Cardiac muscle cell (in vitro differentiated cells and primary cell): Measurements from ENCODE around the gene CACNA2D1. TPM values are rescaled to one million over a fixed set of nuclear protein-coding genes. Genes with fewer than 3 reads are reported as not detected.

Experiments used
- DNase-seq, 2 donors: peaks; one replicate each; pipeline versions ENCODE4 v3.0.0 to v3.0.0-alpha.2; 2010 to 2017; ENCODE audit warnings: low read depth in 1 of 2, low spot score in 1 of 2
- H3K27ac ChIP-seq: fragments of 200-600 bp; sonication (generic); 2 replicates; pipeline ENCODE4 v1.5.1; 2016
- H3K27me3 ChIP-seq: fragments of 200-600 bp; sonication (generic); 2 replicates; pipeline ENCODE4 v1.6.0; 2016; ENCODE audit warnings: control low read depth
- H3K36me3 ChIP-seq: fragments of 200-600 bp; sonication (generic); 2 replicates; pipeline ENCODE4 v1.5.1; 2016; ENCODE audit warnings: control low read depth
- H3K4me1 ChIP-seq: fragments of 200-600 bp; sonication (generic); 2 replicates; pipeline ENCODE4 v1.8.1; 2017; ENCODE audit warnings: low read depth, mild to moderate bottlenecking, mixed run types
- H3K4me3 ChIP-seq: fragments of 200-600 bp; sonication (generic); 2 replicates; pipeline ENCODE4 v1.5.1; 2016; ENCODE audit warnings: mild to moderate bottlenecking
- H3K9me3 ChIP-seq: fragments of 200-600 bp; sonication (generic); 2 replicates; pipeline ENCODE4 v1.5.1; 2017; ENCODE audit warnings: low read depth, mild to moderate bottlenecking, control low read depth
- polyA plus RNA-seq: library from polyadenylated mRNA; unstranded; fragments of >200 nt; fragmentation: Nextera tagmentation; extraction: Ambion mirVana; gene quantifications from 2 replicates; pipeline ENCODE4 v1.2.1, GENCODE V29; 2016
- total RNA-seq: library from RNA; depleted of rRNA; stranded (reverse); fragments of >200 nt; gene quantifications from 2 replicates; pipeline ENCODE4 v1.2.3, GENCODE V29; 2016
- TF ChIP-seq, protein P1 (sequence below): IDR thresholded peaks from 2 replicates; pipeline ENCODE4 v1.5.1; 2012; ENCODE audit warnings: low read depth, mild to moderate bottlenecking, low read length

Gene CACNA2D1
- total and polyA plus RNA-seq, 2 experiments from 2014 or later: 4.5 to 20.3 TPM

DNA sequence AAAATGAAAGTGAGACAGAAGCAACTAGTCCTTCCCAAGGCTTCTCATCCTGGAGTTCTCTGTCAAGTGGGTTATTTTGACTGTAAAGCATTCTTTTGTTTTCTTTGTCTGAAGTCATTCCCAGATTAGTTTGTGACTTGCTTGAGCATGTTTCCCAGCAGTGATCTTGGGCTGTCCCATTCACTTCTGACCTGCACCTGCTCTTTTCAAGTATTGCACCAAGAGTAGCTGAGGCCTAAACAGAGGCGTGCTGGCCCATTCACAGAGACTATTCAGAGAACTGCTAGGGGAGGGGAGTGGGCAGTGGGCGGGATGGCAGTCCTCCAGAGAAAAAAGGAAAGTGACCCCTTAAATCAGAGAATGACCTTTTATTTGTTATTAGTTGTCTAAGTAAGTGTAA lies 61.3 kb downstream of the CACNA2D1 start:
- no peaks in the 10 kb centered on the region for H3K36me3 ChIP-seq
- no peak overlapping the region for H3K4me3 ChIP-seq
- peak overlapping the region; percentile 11 for H3K27ac ChIP-seq
- H3K9me3 ChIP-seq: no peaks in the 10 kb centered on the region
- no peaks in the 10 kb centered on the region for H3K27me3 ChIP-seq
- DNase-seq: no peak
- peaks cover 4% of the 10 kb centered on the region for H3K4me1 ChIP-seq
- TF ChIP-seq, protein P1, sequence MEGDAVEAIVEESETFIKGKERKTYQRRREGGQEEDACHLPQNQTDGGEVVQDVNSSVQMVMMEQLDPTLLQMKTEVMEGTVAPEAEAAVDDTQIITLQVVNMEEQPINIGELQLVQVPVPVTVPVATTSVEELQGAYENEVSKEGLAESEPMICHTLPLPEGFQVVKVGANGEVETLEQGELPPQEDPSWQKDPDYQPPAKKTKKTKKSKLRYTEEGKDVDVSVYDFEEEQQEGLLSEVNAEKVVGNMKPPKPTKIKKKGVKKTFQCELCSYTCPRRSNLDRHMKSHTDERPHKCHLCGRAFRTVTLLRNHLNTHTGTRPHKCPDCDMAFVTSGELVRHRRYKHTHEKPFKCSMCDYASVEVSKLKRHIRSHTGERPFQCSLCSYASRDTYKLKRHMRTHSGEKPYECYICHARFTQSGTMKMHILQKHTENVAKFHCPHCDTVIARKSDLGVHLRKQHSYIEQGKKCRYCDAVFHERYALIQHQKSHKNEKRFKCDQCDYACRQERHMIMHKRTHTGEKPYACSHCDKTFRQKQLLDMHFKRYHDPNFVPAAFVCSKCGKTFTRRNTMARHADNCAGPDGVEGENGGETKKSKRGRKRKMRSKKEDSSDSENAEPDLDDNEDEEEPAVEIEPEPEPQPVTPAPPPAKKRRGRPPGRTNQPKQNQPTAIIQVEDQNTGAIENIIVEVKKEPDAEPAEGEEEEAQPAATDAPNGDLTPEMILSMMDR: no peak

DNA sequence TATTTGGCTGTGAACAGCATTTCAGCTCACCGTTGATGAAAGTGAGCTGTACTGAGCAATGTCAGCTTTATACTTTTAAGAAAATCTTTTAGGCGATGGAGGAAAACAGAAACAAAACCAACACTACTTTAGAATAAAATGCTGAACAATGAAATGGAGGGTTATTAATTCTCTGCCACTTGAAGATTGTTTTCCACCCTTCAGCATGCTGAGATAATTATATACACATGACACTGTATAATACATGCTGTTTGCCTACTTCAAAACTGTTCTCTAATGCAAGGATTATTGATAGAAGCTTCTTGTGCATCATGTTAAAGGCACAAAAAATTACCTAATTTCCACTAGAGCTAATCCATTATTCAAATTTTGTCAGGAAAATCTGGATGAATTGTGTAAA lies 66.8 kb downstream of the CACNA2D1 start:
- TF ChIP-seq, protein P1: no peak
- Histone ChIP-seq H3K27ac (no peak overlapping the region), H3K4me3 (no peak overlapping the region), H3K9me3 (no peaks in the 10 kb centered on the region), H3K36me3 (no peaks in the 10 kb centered on the region), H3K4me1 (no peaks in the 10 kb centered on the region), H3K27me3 (no peaks in the 10 kb centered on the region)
- no peak for DNase-seq

DNA sequence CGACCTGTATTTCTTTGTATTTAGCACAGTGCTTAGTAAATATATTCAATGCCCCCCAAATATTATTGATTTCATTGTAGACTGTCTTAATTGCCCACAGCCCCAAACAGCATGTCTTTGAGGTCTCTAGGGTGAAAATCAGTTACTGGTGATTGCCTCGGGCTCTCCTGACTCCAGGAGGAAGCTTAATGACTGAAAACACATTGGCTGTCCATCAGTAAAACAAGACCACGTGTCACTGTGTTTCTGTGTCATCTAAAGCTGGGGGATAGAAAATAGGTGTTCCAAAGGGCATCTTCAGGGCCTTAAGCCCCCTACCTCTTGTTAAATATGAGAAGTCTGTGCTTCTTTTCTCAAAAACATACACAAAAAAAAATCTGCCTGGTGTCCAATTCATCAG lies 67.9 kb downstream of the CACNA2D1 start:
- Histone ChIP-seq H3K27me3 (no peaks in the 10 kb centered on the region), H3K9me3 (no peaks in the 10 kb centered on the region), H3K4me1 (no peaks in the 10 kb centered on the region), H3K4me3 (no peak overlapping the region), H3K36me3 (no peaks in the 10 kb centered on the region), H3K27ac (no peak overlapping the region)
- DNase-seq: no peak
- TF ChIP-seq, protein P1: no peak

DNA sequence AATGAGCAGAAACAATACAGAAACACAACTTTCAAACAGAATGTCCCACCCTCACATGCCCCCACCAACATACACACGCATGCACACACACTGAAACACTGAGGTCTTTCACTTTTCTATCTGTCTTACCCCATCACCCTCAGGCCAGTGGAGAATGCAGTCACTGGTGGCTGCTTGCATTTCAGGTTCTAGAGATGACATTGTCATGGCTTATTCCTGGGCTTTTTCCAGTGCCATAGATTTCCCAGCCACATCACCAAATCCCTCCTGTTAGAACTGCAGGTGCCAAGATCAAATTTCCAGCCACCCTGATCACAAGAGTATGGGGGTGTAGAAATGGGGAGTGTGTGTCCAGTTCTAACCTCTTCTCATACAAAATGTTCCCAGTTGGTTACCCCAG lies 68.4 kb downstream of the CACNA2D1 start:
- Histone ChIP-seq H3K4me1 (no peaks in the 10 kb centered on the region), H3K27ac (no peak overlapping the region), H3K4me3 (no peak overlapping the region), H3K36me3 (no peaks in the 10 kb centered on the region), H3K27me3 (no peaks in the 10 kb centered on the region), H3K9me3 (no peaks in the 10 kb centered on the region)
- TF ChIP-seq, protein P1: no peak
- no peak for DNase-seq

DNA sequence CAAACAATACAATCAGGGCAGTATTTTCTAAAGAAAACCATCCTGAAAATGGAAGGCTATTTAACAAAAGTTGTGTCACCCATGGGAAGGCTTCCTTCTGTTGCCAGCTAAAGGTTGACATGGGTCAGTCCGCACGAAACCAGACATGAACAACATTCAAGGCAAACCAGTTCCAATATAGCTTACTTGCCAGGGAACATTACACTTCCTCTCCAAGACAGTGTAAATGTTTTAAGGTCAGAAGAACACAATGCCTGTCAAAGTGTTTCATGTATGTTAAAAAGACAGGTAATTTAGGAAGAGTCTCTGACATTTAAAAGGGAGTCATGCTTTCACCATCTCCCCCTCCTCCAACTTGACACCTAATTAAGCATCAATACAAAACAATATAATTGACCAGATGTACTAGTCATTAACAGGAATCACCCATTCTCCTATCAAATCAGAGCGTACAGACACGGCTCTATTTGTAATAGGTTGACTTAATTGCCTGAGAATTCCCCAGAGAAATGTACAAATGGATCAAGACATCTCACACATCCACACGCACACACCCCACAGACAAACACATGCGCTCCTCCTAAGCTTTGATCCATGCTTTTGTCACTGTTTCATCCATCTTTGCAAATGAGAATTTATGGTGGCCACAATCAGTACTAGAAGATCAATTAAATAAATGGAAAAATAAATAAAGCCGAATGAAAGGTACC lies 69.5 kb downstream of the CACNA2D1 start:
- no peaks in the 10 kb centered on the region for H3K36me3 ChIP-seq
- no peaks in the 10 kb centered on the region for H3K27me3 ChIP-seq
- no peak overlapping the region for H3K27ac ChIP-seq
- no peaks in the 10 kb centered on the region for H3K4me1 ChIP-seq
- no peak overlapping the region for H3K4me3 ChIP-seq
- TF ChIP-seq, protein P1: no peak
- DNase-seq: no peak
- H3K9me3 ChIP-seq: no peaks in the 10 kb centered on the region
